Non-pigmented ciliary epithelial cell (primary cell): ENCODE data around the gene IER5.

Experiments
- DNase-seq: peaks from one replicate; pipeline ENCODE4 v3.0.0-alpha.2; 2010; ENCODE audit warnings: low read depth

The IER5 gene

DNA sequence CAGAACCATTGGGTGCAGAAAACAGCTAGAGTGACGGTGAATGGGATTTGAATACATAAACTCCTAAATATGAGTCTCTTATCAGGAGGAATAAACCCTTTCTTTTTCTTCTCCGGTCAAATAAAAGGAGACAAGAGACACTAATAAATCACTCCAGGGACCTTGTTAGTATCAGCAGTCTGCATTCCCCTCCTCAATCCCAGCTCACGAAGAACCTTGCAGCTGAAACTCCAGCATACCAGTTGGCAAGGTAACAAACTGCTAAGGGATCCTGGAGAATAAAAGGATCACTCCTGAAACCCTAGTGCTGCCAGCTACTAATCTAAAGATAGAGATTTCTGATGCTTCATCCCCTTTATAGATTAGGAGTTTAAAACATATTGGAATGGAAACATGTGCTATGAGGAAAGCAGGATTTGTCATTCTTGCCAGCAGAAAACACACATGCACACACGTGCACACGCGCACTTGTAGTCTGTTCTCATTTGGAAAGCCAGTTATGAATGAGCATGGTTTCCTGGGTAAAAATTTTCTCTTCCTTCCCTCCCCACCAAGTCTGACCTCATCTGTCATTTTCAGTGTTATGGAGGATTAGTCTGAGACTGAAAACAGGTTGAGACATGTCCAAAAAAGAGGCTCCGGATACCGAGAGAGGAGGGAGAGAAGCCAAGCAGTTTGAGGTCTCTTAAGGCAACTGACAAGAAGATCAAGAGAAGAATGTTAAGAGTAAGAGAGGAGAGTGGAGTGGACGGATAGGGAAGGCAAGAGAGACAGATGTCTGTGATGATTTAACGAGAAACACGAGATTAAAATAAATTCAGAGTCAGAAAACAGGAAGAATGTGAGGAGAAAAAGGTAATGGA lies 10.9 kb downstream of the IER5 start:
- no peak for DNase-seq

DNA sequence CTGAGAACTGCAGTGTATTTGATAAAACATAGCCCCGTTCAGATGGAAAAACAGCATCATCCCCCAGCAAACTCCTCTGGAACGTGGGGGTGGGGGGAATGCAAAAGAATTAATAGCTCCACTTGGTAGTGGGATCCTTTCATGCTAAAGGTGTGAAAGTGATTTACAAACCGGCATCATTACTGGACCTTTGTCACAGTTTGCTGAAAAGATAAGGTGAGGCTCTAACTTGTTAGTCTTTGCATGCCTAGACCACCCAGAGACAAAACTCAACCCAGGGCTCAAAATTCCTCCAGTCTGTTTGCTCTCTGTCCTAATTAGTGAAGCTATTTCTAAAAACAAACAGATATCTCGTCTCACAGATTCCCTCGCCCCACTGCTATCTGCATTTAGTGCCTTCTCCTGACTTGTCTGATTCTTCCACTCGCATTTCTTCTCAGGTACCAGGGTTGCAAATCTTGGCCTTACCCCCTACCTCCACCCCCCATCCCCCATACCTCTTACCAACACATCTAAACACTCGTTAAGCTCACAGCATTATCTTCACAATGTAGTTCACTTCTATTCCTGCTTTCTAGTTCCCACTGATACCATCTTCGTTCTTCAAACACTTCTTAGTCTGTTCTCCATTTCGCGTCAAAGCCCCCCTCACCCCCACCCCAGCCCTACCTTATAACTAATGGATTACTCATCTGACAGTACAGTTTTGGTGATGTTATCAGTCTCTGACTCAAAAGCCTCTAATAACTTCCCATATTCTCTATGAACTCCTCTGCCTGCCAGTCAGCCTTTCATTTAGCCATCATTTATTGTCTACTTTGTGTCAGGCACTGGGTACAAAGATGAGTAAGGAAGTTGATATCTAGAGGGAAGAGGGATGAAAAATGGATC lies 11.8 kb downstream of the IER5 start:
- no peak for DNase-seq

DNA sequence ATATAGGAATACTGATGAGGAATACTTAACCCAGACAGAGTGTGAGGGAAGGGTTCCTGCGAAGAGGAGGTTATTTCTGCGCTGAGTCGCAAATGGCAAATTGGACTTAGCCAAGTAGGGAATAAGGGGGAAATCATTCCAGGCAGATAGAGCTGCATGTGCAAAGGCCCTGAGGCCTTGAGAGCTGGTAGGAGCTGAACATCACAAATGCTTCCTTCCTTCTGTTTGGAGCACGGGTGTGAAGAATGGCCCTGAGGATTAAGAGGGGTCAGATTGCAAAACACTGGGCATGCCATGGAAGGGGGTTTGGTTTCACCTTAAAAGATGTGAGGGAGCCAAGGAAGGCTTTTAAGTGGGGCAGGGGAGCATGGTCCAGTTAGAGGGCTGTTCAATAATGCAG lies 12.4 kb downstream of the IER5 start:
- DNase-seq = no peak

DNA sequence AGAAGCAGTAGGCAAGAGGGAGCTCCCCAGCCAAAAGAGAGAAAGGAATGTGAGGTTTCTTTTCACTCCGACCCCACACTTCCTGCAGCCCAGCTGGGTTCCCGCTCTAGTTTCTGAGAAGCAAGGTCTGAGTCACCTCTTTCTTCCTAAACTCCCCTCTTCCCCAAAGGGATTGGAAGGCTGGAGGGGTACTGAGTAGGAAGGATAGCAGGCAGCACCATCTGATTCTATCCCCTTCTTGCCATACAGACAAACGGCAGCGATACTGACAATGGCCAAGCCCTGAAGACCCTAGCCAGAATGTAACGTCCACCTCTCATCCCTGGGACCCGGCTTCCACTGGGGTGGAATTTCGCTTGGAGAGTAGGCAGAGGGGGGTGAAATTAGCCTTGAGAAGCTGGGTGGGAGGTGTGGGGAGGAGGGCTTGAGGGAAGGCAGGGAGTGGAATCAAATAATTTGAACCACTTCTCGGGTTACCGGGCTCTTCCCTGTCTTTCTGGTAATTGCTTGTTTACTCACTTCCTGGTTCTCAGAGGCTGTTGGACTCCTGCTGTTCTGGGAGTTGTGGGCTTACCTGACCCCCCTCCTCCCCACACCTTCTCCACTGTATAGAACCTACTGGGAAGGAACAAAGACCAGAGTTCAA lies 13.2 kb downstream of the IER5 start:
- no peak for DNase-seq

DNA sequence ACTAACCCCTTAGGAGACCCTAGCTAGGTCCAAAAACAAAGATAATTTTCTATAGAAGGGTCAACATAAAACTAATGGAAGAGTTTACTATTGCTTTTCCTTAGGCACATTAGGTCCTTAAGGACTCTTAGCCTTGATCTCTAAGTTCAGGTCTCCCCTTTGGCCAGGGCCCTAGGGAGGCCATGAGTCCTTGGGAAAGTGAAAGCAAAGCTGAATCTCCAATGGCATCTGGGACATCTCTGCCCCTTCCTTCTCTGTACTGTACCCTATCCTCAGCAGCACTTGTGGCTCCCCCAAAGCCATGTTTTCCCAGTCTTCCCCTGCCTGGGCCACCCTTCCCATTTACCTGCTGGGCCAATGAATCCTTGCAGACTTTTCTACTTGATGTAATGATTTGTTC lies 14.3 kb downstream of the IER5 start:
- DNase-seq = no peak

DNA sequence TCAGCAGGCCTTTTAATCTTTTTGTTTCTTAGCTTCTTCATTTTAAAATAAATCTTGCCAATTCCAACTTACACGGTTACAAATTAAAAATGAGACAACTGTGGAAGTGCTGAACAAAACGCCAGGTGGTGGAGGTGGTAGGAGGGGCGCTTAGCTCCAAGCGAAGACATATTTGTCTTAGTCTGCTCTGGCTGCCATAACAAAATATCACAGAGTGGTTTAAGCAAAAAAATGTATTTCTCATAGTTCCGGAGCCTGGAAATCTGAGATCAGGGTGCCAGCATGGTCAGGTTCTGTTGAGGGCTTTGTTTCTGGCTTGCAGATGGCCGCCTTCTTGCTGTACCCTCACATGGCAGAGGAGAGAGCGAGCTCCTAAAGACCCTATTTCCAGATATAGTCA lies 14.9 kb downstream of the IER5 start:
- DNase-seq = no peak

DNA sequence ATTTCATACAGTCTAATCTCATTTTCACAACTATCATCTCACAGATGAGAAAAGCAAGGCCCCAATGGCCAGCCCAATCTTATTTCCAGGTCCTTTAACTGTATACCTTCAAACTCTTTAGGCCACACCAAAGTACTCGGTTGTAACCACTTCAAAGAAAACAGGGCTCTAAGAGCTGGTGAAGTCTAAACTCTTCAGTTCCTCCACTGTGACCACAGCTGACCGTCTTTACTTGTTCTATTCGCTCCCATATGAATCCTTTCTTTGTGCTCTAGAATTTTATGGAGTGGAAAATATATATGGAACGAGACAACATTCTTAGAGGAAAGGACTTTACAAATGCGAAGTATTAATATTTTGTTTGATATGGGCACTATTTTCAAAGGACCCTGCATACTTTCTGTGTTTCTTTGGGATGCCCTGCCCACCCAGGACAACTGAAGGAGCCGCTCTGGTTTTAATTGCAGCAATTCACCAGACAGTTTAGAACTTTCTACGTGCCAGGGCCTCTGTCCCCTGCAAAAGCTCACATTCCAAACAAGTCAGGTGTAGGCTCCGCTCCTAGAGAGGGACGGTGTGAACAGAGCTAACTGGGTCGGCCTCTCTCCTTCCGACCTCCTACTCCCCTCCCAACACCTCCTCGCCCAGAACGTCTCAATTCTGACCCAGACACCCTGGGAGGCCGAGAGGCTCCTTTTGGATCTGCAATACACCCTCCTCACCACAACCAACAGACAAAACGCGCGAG lies 15.7 kb downstream of the IER5 start:
- no peak for DNase-seq

DNA sequence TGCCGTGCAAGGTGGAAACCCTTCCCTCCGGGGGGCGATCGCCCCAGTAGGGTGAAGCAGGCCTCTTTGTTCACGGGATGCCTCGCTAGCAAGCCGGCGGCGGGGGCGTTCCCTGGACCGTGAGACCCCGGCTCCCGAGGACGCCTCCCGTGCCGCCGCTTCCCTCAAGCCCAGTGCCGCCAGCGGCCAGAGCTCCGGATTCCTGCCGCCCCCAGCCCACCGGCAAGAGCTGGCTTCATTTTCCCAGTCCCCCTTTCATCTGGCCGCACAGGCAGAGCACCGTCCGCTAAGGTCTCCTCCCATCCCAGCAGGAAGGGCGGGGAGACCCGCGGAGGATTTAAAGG lies 16.3 kb downstream of the IER5 start:
- no peak for DNase-seq

DNA sequence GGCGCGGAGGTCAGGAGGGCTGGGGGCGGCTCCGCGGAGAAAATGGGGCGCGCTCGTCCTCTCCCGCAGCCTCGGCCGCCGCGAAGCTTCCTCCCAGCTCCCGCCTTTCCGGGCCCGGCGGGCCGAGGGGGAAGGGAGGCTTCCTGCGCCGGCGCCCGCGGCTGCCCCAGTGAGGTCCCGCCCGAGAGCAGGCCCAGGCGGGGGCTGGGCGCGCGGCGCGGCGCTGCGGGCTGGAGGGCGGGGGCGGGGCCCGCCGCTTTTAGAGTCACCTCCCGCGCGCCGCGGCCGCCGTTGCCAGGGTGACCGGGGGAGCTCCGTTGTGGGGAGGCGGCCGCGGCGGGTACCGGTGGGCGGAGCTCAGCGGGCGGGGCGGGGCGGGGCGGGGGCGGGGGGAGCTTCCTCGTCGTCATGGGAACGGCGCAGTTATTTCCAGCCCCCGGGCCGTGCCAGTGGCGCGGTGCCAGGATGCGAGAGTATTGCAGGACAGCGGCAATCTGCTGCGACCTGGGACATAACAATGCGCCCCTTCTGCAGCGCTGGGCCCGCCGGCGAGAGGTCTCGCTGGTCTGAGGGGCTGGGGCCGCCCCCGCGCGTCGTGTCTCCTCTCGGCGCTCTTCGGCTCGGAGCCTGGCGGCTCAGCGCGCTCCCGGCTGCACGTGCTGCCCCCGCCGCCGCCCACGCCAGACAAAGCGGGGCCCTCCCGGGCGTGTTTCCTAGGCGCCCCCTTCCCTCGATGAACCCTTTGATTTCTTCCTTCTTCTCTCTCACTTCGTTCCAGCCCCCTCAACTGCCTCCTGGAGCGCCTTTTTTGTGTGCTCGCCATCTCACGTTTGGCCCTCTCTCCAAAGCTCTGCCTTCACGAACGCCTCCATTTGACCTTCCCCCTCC lies 16.9 kb downstream of the IER5 start:
- no peak for DNase-seq

DNA sequence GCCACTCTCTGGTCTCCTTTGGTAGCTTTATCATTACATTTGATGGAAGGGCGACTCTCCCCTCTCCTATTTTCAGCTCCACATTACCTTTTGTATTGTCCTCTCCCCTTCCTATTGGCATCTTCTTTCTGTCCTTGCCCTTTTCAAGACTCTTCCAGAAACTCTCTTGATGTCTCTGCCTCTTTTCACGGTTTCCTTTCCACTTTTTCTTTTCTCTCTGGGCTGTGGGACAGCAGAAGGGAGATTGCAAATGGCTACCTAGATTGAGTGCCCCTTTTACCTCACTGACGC lies 17.5 kb downstream of the IER5 start:
- DNase-seq = no peak

DNA sequence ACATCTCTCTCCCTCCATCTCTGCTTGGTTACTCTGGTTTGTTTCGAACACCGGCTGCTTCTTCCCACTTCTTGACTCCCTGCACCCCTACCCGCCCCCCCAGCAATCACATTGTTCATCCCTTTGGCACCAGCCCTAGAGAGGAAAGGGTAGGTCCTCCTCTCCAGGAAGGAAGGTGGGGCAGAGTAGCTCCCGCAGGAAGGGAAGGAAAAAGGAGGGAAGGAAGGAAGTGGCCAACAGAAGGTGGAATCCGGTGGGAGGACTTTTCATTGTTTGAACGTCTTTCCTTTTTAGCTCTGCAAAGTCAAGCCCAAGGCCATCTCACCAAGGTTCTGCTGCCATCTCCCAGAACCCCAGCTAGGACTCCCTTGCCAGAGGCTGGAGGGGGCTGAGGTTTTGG lies 18.0 kb downstream of the IER5 start:
- no peak for DNase-seq

DNA sequence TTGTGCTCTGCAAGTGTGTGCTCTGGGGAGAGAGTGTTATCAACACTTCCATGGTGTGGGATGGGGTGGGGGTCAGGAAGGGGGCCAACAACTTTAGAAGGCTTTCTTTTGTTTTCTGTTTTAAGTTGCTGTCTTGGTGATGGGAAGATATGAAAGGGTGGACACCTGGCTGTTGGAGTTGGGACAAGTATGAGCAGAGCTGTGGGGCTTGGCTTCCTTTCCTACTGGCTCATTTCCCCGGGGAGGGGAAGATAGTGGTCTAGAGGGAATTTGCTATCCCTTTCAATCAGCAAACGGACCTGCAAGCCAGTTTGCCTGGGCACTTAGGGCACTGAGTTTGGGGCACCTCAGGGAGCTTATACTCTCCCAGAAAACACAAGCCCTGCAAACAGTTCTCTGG lies 19.2 kb downstream of the IER5 start:
- no peak for DNase-seq

DNA sequence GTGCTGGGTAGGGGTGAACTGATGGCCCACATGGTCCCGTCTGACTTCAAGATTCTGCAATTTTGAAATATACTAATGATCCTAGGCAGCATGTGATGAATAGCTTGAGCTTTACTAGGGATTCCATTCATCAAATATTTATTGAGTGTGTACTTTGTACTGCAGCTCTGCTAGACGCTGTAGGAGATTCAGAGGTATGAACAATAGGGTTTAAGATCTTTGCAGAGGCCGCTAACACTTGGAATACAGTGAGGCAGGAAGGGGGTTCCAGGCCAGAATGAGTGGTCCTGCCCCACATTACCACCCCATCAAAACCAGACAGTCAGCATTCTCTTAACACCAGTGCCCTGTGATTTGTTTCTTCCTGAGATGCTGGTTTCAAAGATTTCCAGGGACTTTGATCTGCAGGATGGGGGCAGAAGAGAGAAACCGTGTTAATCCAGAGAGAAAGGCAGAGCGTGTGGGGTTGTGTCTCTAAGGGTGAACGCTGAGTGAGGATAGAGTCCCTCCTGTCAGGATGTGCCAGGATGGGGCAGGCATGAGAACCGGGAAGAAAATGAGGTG lies 19.9 kb downstream of the IER5 start:
- no peak for DNase-seq

DNA sequence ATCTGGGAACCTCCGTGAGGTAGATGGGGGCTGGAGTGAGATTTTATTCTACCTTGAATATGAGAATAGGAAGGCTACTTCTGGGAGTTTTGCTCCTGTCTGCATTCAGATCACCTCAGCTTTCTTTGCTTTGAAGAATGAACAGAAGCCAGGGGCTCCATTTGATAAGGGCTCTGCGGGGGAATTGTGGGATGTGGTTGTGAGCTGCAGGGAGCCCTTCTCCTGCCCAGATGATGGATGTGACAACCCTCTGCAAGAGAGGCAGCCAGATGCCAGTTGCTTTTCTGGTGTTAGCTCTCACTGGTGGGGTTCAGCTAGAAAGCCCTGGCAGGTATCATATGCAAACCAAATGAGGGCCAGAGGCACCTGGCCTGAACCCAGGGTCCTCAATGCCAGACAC lies 21.5 kb downstream of the IER5 start:
- no peak for DNase-seq

DNA sequence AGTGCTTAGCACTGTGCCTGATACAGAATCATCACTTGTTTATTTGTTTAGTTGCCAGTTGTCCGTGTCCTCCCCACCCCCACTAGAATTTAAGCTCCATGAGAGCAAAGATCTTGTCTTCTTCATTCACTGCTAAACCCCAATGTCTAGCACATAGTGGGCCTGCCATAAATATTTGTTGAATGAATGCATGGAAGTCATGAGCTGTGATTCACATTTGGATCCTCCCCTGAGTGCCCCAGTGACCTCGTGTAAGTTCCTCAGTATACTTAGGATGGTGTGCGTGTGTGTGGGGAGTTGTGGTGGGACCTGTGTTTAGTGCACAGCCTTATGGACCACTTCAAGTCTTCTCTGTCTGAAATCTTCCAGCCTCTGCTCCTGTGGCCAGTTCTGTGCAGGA lies 23.1 kb downstream of the IER5 start:
- DNase-seq = no peak

DNA sequence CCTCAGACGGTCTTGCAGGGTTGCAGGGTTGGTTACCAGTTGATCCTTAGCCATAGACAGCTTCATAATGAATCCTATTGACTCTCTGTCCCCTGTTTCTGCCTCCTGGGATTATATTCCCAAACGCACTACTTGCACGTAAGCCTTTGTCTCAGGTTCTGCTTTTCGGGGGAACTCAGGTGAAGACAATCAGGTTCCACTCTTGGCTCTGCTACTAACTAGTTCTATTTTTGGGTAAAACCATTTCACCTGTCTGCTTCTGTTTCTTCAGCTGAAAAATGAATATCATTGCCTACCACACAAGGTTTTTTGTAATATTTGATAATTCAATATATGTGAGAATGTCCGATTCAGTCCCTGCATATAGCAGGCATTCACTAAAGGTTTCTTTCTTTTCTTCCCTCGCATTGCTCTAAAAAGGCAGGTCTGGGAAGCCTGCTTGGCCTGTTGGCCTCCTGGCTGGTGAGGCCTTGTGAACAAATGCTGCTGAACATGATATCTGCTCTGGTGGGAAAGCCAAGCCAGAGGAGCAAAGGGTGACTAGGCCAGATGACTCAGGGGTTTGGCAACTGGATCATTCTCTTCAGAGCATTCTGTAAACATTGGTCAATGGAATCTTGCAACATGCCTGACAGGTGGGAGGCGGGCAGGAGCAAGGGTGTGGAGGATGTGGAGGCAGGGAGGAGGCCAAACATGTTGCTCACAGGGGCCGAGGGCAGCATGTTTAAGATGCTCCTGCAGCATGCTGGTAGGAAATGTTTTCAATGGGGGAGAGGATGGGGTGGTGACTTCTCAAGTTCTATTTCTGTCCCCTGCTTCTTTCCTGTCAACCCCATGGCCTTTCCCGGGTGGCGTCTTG lies 23.8 kb downstream of the IER5 start:
- peak; percentile 95 for DNase-seq

DNA sequence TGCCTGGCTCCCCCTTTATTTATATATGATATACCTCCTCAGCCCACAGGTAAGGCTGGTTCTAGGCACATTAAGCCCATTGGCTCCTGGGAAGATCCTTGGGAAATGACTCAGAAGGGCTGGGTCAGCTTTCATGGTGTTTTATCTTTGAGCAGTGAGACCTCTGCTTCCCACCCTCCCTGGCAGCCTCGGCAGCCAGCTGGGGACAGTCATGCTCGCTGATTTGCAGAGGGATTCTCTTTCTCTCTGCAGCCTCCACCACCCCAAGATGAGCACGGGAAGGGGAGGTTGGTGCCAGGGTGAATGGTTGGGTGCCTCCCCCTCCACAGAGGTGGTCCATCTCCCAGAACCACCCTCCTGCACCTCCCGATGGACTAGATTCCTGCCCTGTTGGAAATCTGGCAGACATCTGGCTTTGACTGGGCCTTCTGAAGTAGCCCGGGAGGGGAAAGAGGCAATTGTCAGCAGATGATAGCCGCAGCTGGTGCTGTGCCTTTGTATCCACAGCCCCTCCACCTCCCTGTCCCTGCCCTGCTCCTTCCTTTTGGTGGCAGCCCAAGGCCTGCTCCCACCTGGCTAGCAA lies 24.6 kb downstream of the IER5 start:
- no peak for DNase-seq

DNA sequence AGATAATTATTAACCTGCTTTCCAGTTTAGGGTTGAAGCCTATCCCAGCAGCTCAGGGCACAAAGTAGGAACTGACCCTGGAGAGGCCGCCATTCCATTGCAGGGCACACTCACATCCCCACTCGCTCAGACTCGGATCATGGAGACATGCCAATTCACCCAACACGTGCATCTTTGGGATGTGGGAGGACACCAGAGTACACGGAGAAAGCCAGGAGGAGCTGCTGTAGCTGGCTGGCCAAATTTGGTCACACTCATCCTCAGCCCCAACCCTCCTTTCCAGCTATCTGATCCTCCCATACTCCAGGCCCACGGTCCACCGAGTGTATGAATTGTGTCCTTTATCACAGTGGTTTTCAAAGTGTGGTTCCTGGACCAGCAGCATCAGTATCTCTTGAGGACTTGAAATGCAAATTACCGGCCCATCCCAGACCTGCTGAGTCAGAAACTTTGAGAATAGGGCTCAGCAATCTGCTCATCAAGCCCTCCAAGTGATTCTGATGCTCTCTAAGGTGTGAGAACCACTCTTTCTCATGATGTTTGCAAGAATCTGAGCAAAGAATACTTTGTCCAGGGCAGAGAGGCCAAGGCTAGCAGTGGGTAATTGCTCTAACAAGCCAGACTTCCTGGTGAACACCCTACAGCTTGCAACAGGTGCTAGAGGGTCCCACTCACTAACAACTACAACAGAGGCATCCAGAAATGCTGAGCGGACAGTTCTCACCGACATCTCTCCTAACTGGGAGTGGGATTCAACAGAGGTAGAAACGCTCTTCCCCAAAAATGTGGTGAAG lies 26.3 kb downstream of the IER5 start:
- no peak for DNase-seq

DNA sequence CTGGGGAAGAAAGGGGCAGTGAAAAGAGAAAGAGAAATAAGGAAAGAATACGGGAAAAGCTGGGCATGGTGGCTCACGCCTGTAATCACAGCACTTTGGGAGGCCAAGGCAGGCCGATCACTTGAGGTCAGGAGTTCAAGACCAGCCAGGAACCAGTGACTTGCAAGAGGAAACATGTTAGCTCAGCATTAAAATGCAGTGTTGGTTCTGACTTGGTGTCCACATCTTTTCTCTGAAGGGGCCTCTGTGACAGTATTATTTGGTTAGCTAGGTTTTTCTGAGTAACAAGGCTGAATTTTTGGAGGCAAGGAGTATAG lies 26.8 kb downstream of the IER5 start:
- DNase-seq = no peak
